Measurements from ENCODE around the gene GTF3C5. TPM values are rescaled to one million over a fixed set of nuclear protein-coding genes. Genes with fewer than 3 reads are reported as not detected.

Gene GTF3C5
- total RNA-seq, 3 donors from 2014 or later, result 43.8 to 74.4 (median 68.2) TPM

DNA sequence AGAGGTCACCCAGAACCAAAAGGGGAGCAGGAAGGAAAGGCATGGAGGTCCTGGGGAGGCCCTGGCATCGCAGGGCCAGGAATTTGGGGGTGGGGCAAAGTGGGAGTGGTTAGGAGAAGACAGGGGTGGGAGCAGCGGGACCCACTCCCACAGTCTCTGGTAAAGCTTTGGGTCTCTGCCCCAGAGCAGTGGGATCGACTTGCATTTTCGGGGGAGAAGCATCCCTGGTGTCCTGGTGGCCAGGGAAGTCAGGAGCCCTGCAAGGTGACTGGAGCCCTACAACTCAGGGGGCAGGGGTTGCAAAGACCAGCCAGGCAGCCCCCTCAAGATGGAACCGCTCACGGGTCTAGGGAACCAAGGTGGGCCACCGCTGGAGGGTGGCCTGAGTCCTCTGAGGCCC is 22.4 kb upstream of the GTF3C5 start:
- Histone ChIP-seq H3K36me3 (no peaks in the 10 kb centered on the region), H3K9me3 (no peaks in the 10 kb centered on the region), H3K4me3 (no peak overlapping the region), H3K27ac (no peak overlapping the region), H3K4me1 (no peaks in the 10 kb centered on the region), H3K27me3 (peaks cover 0 to 17% of the 10 kb centered on the region in 2 donors)
- no peak for TF ChIP-seq POLR2AphosphoS5 (IDR thresholded peaks at IDR 0.05)
- TF ChIP-seq, protein P1, sequence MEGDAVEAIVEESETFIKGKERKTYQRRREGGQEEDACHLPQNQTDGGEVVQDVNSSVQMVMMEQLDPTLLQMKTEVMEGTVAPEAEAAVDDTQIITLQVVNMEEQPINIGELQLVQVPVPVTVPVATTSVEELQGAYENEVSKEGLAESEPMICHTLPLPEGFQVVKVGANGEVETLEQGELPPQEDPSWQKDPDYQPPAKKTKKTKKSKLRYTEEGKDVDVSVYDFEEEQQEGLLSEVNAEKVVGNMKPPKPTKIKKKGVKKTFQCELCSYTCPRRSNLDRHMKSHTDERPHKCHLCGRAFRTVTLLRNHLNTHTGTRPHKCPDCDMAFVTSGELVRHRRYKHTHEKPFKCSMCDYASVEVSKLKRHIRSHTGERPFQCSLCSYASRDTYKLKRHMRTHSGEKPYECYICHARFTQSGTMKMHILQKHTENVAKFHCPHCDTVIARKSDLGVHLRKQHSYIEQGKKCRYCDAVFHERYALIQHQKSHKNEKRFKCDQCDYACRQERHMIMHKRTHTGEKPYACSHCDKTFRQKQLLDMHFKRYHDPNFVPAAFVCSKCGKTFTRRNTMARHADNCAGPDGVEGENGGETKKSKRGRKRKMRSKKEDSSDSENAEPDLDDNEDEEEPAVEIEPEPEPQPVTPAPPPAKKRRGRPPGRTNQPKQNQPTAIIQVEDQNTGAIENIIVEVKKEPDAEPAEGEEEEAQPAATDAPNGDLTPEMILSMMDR (IDR thresholded peaks at IDR 0.05), result no peak
- TF ChIP-seq POLR2A (IDR thresholded peaks at IDR 0.05), result no peak
- DNase-seq (ENCODE audit: low spot score in 2 of 2), result no peak
- intact Hi-C loops (cut with DNase I; ENCODE audit: low total_unique reads), result no loop called here

DNA sequence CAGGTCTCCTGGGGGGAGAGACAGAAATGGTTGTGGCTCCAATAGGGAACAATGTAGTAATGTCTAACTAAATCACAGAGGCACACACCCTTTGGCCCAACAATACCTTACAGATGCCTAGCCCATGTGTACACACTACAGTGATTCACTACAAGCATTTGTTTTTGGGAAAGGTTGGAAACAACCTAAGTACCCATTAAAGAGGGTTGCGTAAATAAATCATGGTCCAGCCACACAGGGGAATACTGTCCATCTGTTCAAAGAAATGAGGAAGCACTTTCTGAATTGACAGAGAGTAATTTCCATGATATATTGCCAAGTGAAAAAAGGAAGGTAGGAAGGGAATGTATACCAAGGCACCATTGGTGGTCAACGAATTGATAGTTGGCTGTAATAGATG is 22.0 kb upstream of the GTF3C5 start:
- DNase-seq (ENCODE audit: low spot score in 2 of 2), result no peak
- Histone ChIP-seq H3K27ac (no peak overlapping the region), H3K4me3 (no peak overlapping the region), H3K27me3 (peaks cover 0 to 13% of the 10 kb centered on the region in 2 donors), H3K36me3 (no peaks in the 10 kb centered on the region), H3K9me3 (no peaks in the 10 kb centered on the region), H3K4me1 (no peaks in the 10 kb centered on the region)
- TF ChIP-seq POLR2A (IDR thresholded peaks at IDR 0.05), result no peak
- TF ChIP-seq, protein P1 (IDR thresholded peaks at IDR 0.05), result no peak
- TF ChIP-seq POLR2AphosphoS5 (IDR thresholded peaks at IDR 0.05), result no peak
- intact Hi-C loops (cut with DNase I; ENCODE audit: low total_unique reads), result no loop called here

DNA sequence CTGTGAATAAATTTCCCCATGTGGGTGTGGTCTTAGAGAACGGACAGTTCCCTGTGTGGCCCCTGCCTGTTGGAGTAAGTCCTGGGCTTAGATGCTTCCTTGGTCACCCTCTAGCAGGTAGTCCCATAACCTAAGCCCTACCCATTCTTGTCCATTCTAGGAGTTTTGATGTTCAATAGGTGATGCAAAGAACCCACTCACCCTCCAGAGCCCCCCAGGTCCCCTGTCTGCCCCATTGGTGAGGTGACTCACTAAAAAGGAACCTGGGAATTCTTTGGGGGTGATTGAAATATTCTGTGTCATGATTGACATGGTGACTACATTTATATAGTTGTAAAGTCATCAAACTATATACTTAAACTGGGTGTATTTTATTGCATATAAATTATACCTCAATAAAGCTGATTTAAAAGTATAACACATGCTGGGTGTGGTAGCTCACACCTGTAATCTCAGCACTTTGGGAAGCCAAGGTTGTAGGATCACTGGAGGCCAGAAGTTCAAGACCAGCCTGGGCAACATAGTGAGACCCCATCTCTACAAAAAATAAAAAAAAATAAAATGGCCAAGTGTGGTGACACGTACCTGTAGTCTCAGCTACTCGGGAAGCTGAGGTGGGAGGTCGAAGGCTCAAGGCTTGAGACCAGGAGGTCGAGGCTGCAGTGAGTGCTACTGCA is 20.8 kb upstream of the GTF3C5 start:
- TF ChIP-seq POLR2A (IDR thresholded peaks at IDR 0.05) (no peak), POLR2AphosphoS5 (IDR thresholded peaks at IDR 0.05) (no peak)
- TF ChIP-seq, protein P1 (IDR thresholded peaks at IDR 0.05), result no peak
- no peak overlapping the region for H3K4me3 ChIP-seq
- peaks cover 0 to 13% of the 10 kb centered on the region in 2 donors for H3K27me3 ChIP-seq
- no peaks in the 10 kb centered on the region for H3K4me1 ChIP-seq
- no peaks in the 10 kb centered on the region for H3K36me3 ChIP-seq
- no peak overlapping the region for H3K27ac ChIP-seq
- intact Hi-C loops (cut with DNase I; ENCODE audit: low total_unique reads), result no loop called here
- DNase-seq (ENCODE audit: low spot score in 2 of 2), result no peak
- no peaks in the 10 kb centered on the region for H3K9me3 ChIP-seq

DNA sequence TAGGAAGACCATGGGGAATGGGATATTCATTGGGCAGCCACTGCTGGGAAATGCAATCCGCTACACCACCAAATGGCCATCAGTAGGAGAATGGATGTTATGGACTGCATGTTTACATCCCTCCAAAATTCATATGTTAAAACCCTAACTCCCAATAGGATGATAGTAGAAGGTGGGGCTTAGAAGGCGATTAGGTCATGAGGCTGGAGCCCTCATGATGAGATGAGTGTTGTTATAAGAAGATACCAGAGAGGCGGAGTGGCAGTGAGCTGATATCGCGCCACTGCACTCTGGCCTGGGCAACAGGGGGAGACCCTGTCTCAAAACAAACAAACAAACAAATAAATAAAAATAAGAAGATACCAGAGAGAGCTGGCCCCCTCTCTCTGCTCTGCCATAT is 16.1 kb upstream of the GTF3C5 start:
- no peak overlapping the region for H3K27ac ChIP-seq
- H3K4me1 ChIP-seq, result no peaks in the 10 kb centered on the region
- H3K27me3 ChIP-seq, result no peaks in the 10 kb centered on the region
- peaks cover 0 to 9% of the 10 kb centered on the region in 2 donors for H3K9me3 ChIP-seq
- no peak overlapping the region for H3K4me3 ChIP-seq
- intact Hi-C loops (cut with DNase I; ENCODE audit: low total_unique reads), result no loop called here
- DNase-seq (ENCODE audit: low spot score in 2 of 2), result no peak
- TF ChIP-seq, protein P1 (IDR thresholded peaks at IDR 0.05), result no peak
- TF ChIP-seq POLR2AphosphoS5 (IDR thresholded peaks at IDR 0.05) (no peak), POLR2A (IDR thresholded peaks at IDR 0.05) (no peak)
- H3K36me3 ChIP-seq, result no peaks in the 10 kb centered on the region

DNA sequence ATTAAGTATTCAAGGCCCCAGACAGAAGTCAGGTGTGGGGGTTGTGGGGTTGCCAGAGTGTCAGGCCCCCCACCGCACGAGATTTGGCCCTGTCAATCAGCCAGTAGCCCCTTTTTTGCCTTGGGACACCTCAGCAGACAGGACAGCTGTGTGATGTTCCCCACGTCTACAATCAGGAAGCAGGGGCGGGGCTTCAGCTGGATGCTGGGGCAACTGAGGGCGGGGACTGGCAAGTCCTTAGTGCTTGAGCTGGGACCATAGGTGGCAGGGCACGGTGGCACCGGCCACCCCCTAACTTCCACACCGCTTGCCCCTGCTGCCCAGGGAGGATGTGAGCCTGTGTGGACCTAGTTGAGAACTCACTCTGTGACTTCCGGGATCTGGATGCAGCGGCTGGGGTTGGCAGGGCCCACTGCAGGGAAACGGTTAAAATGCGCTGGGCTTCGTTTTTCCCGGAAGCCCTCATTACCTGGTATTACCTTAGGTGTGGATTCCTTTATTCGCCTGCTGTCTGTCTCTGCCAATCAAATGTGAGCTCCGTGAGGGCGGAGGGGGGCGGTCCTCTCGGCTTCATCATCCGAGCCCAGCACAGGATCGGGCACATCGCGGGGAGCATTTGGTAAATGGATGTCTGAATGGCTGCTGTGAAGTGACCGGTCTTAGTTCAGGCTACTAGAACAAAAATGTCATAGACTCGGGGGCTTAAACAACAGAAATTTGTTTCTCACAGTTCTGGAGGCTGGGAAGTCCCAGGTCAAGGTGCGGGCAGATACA is 7.5 kb upstream of the GTF3C5 start:
- Histone ChIP-seq H3K36me3 (no peaks in the 10 kb centered on the region), H3K27me3 (no peaks in the 10 kb centered on the region), H3K9me3 (no peaks in the 10 kb centered on the region), H3K27ac (no peak overlapping the region), H3K4me3 (no peak overlapping the region), H3K4me1 (no peaks in the 10 kb centered on the region)
- intact Hi-C loops (cut with DNase I; ENCODE audit: low total_unique reads), result no loop called here
- DNase-seq (ENCODE audit: low spot score in 2 of 2), result no peak
- no peak for TF ChIP-seq POLR2AphosphoS5 (IDR thresholded peaks at IDR 0.05)
- no peak for TF ChIP-seq POLR2A (IDR thresholded peaks at IDR 0.05)
- TF ChIP-seq, protein P1 (IDR thresholded peaks at IDR 0.05), result no peak
